Measurements from ENCODE around the gene MAST4.

Gene MAST4

DNA sequence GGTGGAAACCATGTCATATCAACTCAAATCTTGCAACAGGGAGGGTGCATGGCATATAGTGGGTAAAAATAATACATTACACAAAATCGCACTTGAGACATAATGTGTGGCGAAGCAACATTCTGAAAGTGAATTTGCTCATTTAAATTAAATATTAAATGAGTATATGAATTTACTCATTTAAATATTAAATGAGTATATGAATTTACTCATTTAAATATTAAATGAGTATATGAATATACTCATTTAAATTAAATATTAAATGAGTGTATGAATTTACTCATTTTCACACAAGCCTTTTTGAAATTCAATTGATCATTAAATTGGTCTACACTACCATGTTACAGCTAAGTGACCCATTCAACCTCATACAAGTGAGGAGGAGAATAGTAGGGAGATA, 10.5 kb downstream of the MAST4 start:
- no peak for DNase-seq

DNA sequence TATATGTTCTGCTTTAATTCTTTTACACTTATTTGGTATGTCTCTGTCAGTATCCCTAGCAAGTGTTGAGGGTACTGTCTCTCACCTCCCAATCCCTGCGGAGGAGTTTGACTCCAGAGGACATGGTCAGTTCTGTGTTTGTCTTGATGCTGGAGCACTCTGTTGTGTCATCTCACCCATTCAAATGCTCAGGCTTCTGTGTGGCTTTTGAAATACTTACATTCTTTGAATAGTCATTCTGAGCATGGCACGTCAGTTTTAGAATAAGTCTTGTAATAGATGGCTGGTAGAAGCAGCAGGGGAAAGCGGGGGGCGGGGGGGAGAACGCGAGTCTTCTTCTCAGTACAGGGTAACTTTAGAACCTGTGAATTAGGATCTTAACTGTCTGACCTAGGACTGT, 12.3 kb downstream of the MAST4 start:
- DNase-seq: no peak

DNA sequence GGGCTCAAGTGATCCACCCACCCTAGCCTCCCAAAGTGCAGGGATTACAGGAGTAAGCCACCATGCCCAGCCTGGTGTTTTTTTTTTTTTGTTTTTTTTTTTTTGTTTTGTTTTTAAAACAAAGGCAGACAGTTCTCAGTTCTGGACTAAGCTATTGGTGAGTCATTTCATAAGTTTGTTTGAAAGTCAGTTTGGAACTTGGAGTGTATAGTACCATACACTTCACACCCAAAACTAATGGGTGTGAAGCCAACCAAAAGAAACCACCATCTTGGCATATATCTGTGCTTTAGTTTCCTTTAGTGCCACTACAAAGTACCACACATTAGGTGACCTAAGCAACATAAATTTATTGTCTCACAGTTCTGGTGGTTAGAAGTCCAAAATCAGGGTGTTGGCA, 13.4 kb downstream of the MAST4 start:
- DNase-seq: no peak

DNA sequence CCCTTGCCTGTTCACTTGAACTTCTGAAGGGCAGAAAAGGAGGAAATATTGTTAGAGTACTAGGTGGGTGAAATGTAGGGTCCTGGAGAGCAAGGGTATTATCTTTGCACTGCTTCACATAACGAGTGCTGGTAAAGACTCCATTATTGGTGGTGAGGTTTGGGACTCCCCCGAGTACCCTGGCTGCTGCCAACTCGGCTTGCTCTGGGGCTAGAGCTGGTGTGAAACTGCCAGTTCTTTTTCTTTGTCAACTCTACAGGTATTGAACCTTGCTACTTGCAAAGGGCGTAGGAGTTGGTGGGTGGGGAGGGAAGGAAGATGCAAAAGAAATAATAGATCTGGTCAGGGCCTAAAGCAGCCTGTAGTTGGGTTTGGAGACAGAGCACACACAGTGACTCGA, 16.0 kb downstream of the MAST4 start:
- DNase-seq: no peak

DNA sequence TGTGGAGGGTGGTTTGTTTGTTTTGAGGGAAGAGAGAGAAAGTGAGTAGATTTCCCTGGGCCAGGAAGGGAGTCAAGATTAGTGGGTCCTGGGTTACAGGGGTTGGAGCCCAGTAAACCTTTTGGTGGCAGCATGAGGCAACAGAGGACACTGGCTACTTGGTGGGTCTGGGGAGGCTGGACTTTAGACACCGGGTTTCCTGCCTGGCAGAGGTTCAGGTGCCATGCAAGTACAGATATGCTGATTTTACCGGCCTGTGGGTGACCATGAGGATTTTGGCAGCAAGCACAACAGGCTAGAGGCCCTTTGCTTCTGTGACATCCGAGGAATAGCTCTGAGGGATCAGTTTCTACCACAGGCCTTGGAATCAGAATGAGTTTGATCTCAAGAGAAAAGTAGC, 18.9 kb downstream of the MAST4 start:
- DNase-seq: no peak

DNA sequence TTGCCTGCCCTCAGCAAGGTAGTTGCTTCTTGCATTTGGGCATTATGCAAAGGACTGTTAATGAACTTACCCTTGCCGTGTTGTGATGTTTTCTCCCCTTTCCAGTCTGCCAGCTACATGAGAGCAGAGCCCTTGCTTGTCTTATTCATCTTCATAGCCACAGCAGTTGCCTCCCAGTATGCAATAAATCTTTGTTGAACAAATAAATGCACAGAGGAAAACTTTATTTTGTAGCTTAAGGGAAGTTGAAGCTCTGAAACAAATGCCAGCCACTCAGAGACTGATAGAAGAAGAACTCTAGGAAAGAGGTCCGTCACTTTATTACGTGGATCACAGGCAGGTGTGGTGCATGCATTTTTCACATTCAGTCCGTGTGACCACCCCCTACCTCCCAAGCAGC, 19.7 kb downstream of the MAST4 start:
- no peak for DNase-seq

DNA sequence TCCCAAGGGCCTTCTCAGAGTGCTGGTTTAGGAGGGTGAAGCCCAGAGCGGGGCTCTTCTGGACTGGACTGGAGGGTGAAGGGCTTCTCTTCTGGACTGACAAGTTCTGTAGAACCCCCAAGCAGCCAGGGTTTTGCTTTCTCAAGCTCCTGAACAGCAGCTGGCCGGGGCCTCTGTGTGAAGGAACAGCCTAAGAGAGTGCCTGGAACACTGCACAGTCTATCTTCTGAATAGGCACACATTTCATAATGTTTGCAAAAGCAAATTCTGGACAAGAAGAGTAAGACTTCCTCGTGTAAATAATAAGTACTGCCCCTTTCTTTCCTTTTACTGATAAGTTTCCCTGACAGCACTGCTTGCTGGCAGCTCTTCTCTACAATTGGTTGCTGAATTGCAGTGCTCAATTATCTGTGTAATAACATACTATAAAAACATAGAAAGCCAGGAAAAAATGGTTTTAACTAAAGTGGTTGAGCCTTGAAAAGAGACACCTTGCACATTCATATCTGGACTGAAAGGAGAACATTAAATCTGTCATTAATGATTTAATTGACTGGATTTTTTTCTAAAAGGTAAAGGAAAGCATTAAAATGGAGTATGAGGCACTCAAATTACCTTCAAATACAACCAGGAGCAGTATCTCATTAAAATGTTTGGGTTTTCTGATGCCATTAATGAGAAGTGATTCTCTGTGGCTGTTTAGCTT, 20.5 kb downstream of the MAST4 start:
- no peak for DNase-seq

DNA sequence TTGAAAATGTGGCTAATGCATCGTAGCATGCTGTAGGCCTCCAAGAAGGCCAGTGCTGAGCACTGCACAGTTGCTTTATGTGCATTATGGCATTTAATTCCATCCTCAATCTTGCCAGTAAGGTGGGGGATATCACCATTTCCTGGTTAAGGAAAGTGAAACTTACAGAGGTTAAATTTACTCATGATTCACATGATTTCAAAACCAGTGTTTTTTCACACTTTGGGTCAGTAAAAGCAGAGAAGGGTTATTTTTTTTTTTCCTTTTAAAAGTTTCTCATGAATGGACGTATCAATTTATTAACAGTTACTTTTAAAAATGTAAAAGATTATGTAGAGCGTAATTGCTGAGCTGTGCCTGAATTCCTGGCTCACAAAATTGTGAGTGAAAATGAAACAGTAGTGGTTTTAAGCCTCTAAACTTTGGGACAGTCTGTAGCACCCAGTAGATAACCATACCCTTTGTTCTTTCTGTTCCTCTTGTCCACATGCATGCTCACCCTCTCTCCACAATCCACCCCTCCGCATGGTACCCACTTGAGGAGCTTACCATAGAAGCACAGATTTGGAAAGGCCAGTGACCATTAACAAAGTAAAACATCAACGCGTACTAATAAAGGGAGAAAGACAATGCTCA, 21.2 kb downstream of the MAST4 start:
- no peak for DNase-seq

DNA sequence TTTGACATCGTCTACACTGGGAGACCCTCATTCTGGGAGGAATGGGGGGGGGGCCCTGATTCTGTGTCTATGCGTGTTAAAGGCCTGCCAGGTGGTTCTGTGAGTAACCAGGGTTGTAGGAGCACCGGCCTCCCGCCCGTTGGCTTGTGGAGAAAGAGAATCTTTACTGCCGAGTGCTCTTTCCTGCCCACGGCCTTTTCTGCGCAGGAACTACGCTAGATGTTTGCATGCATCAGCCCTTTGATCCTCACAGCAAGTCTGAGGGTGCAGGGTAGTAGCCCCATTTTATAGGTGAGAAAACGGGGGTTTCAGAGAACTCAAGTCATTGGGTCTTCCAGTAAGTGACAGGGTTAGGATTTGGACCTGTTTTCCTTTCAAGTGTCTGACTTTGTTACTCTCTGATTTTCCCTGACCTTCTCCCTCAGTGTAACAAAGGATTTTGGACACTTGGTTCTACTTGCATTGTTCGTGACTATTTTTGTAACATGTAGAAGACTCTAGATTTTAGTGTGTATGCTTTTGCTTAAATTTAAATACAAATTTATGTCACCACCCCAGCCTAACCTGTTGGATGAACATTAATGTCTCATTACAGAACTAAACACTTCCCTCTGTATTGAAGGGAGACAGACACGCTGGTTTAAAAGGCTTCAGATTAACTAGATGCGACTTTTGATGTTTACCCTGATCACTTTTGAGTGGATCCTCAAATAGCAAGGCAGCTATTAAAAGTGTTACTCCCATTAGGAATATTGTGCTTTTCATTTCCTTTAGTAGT, 22.0 kb downstream of the MAST4 start:
- DNase-seq: no peak

DNA sequence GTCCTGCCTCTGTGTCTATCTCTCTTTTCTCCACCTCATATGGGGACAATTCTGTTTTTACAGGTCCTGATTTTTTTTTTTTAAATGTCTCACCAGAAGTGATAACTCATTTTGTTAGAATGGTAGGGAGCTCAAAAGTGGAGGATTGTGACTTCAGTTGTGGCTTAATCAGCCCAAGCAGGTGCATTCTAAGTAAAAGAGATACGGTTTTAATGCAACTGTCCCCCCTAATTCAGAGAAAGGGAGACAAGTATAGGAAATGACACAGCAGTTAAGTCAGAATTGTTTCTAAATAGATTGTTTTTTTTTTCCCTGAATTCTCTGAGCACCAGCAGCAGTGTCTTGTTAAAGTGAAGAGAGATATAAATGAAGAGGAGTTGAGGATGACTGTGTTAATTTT, 24.5 kb downstream of the MAST4 start:
- no peak for DNase-seq

DNA sequence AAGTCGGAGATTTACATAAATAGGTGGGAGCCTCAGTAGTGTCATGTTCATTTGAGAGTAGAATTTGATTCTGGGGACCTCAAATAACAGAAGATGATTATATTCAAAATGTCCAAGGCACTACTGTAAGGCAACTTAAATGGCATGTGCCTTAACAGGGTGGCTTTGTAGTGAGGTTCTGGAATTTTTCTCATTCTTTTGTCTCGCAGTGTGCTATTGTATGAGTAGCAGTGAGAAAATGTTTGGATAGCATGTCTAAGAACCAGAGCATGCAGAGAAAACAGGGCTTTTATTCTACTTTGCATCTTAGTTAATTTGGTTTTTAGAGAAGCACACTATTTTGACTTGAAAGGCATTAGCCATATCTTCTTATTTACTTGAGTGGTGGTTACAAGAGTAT, 25.0 kb downstream of the MAST4 start:
- DNase-seq: no peak

DNA sequence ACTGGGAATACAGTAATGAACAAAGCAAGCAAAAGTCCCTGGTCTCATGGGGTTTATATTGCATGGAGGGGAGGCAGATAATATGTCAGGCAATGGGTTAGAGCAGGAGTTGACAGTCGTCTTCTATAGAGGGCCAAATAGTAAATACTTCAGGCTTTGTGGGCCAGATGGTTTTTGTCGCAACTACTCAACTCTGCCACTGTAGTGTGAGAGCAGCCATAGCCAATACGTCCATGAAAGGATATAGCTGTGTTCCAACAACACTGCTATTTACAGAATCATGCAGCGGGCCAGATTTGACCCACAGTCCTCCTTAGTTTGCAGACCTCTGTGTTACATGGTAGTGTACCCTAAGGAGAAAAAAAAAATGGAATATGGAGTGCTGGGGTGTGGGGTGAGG, 25.5 kb downstream of the MAST4 start:
- DNase-seq: no peak

DNA sequence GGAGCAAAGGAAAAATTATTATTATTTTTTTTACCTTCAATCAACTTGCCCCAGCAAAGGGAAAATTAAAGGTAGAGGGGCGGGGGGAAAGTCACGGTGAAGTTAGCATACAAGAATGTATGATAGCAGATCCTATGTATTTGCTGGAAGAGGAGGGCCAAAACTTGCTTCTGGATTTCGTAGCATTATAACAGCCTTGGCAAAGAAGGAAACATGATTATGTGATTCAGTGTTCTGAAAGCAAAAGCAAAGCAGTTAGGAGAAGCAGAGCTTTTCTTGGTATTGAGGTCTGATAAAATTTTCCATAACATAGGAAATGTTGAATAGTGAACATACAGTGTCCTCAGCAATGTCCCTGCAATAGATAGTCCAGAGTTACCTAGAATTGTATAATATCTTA, 32.4 kb downstream of the MAST4 start:
- DNase-seq: no peak

DNA sequence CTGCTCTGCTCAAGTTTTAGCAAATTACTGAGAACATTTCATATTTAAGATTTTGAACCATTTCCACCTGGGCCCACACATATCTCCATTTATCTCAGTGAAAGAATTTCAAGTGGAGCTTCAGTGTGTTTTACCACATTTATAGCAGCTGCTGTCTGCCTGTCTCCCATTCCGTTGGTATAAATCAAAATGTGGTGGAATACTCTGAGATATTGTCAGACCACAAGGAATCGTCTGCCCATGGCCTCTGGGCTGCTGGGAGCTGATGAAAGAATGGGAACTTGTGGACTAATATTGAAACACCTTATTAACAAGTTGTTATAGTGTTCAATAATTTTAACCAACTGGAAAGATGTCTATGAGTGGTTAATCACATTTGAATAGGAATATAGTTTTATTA, 33.3 kb downstream of the MAST4 start:
- no peak for DNase-seq

DNA sequence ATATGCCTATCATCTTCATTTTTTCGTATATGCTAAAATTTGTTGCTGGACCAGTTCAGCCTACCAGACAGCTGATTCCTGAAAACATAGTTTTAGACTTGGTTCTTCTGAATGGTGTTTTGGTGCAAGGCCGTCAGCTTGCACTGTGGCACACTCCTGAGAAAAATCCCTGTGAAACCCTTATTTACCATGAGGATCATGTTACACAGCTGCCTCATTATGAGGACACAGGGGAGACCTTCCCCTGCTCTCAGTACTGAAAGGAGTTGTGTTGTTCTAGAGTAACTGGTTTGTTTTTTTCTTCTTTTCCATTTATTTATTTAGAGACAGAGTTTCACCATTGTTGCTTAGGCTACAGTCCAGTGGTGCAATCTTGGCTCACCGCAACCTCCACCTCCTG, 37.6 kb downstream of the MAST4 start:
- DNase-seq: no peak

DNA sequence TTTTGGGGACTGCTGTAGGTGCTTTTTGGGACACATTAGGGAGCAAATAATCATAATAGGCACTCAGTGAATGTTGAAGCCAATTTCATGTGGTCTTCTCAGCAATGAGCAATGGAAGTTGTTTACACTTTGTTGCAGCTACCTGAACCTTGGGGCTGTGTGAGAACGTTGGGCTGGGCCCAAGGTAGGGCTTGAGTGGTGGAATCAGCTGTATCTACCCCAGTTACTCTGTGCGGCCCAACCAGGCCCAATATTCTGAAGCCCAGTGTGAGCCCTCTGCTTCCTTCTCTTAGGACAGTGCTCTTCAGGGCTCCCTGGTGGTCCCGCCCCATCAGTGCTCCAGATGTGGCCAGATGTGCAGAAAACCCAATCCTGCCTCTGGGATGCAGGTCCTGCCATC, 38.4 kb downstream of the MAST4 start:
- no peak for DNase-seq

DNA sequence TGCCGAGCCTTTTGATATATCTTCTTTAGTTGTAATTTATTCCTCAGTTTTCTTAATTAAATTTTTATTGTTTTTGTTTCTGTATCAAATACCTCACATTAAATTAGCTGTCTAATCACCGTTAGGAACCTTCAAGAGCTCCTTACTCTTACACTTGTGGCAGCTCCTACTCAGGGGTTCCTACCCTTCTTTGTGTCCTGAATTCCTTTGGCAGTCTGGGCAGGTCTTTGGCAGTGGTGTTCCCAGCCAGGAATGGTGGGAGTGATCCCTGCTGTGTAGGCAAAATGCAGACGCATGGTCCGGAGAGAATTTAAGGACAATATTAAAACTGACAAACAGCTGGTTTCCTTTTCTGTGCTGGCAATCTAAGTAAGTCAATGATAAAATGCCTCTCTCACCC, 41.8 kb downstream of the MAST4 start:
- no peak for DNase-seq

DNA sequence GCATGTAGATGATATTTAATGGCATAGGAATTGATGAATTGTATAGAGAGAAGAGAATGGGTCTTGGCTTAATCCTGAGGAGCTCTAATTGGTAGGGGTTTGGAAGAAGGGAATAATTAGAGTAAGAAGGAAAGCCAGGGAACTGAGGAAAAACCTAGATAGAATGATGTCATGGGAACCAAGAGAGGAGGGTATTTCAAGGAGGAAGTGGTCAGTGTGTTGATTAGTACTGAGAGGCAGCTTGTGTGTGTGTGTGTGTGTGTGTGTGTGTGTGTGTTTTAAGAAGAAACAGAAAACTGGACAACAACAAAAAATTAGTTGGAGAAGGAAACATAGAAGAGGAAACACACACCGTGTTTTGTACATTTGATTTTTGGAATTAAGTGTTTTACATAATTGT, 42.8 kb downstream of the MAST4 start:
- DNase-seq: no peak

DNA sequence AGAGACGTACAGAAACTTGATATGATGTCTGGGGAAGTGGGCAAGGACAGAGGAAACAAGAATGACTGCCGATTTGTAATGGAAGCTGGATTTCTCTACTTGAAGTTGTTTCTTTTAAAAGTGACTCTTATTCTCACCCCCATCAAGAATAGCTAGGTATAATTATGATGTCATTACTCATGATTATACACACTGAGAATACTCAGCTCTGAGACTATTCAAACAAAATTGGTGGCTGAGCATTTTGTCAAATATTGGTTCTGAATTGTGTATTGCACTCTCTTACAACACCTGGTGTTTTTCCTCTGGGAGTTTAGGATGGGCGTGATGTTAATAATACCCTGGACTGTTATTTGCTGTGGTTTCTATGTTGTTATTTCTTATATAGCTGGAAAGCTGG, 46.3 kb downstream of the MAST4 start:
- no peak for DNase-seq

DNA sequence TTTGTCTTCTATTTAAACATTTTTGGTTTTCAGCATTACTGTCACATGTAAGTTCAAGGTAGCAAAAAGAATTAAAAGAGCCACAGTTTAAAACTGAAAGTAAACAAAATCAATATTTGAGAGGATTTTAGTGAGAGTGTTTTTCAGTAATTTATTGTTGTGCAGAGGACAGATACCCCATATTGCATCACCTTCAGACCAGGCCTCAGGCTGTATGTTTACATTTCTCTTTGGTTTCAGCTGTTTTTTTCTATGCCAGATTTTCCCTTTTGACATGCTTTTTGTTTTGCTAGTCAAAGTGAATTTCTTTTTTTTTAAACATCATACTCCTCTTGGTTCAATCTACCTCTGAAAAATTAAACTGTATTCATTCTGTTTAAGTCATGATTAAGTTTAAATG, 47.2 kb downstream of the MAST4 start:
- no peak for DNase-seq

DNA sequence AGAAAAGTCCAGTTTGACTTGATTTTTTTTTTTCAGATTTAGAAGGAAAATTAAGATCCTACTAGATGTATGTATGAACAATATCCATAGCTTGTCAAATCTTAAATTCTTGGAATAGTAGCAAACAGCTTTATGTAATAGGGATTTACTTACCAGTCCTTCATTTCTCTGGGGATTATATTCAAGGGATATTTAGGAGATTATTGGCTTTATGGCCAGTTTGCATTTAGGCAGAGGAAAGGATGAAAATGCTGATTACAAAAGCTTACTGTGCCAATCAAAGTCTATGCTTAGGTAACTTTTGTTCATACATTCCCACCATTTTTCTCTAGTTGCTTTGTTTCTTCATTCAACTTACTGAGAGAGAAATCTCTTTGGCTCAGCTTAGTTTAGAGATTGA, 47.9 kb downstream of the MAST4 start:
- DNase-seq: no peak

DNA sequence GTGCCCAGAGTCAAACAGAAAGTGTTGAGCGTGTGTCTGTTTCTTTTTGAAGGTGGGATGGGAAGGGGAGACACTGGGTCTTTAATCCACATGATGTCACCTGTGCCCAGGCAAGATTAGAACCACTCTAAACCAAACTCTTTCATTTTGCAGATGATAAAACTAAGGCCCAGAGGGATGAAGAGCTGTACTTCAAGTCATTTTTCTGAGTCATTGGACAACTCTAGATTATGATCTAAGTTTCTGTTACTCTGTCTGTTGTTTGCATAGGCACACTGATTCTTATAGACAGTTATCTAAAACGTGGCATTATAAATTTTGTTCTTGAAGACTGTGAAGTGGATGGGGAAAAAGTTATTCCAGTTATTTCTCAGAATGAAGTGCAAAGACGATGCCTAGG, 48.8 kb downstream of the MAST4 start:
- DNase-seq: no peak

DNA sequence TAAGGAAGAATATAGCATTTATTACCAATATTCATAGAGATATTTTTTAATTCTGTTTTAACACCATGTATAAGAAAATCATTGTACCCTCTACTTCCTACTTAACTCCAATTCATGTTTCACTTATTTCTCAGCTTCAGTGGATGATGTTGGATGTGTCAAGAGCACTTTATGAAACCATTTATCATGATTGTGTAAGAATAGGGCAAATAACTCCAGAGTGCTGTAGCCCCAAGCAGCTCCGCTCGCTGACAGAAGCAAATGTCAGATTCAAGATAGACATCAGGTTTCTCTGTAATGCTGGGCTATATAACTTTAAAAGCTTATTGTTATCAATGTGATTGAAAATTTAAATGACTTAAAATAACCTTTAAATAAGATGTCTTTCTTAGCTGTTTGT, 50.4 kb downstream of the MAST4 start:
- no peak for DNase-seq

DNA sequence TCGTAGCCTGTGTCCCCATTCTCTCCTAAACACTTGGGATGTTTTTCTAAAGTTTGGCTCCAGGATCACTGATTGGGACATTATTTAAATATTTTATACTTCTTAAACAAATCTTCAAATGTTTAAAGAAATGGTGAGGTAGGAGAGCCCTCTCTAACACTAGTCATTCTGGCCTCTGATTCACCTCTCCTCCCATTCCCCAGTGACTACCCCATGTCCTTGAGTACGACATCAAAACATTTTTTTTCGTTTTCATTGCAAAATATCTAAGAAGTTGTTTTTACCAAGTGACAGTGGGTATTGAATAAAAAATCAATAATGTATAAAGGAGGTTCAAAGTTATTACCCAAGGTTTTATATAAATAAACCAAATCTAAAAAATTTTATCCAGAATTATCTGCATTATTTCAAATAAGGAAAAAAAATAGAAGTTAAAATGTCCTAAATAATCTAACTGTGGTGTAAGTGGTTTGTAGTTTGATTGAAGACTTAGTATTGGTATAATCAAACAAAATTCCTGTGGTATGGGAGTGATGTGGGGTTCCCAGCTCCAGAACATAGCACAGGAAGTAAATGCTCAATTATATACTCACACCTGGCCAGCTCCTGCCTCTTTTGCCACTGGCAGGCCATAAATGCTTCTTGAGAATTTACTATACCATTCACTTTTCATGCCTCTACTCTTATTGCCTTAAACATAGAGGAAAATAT, 51.1 kb downstream of the MAST4 start:
- DNase-seq: no peak

Data from SIG-M5 (cell line).